Measurements from ENCODE around the gene PTPRK.
"Not testable (repeated sequence)": the region's sequence is repeated elsewhere in the genome, so short reads cannot be mapped to it uniquely, and the experiment has no call there.

PTPRK gene

GRCh38 chr6:127956260-127956888, 564.0 kb downstream of the PTPRK start:
- no peak for DNase-seq (ENCODE audit: low read depth)

- no peak for DNase-seq (ENCODE audit: low read depth)
Measured at GRCh38 chr6:127954082-127954481, 566.3 kb downstream of the PTPRK start.

- peak; percentile 60 for DNase-seq (ENCODE audit: low read depth)
Measured at GRCh38 chr6:127952831-127953230, 567.6 kb downstream of the PTPRK start.

- DNase-seq (ENCODE audit: low read depth) = no peak
Measured at GRCh38 chr6:127952176-127952575, 568.2 kb downstream of the PTPRK start.

GRCh38 chr6:127951172-127951917, 569.1 kb downstream of the PTPRK start:
- DNase-seq (ENCODE audit: low read depth) = no peak

- DNase-seq (ENCODE audit: low read depth) = no peak
Measured at GRCh38 chr6:127950566-127951145, 569.7 kb downstream of the PTPRK start.

GRCh38 chr6:127949251-127949650, 571.1 kb downstream of the PTPRK start:
- DNase-seq (ENCODE audit: low read depth) = no peak

GRCh38 chr6:127946388-127946787, 574.0 kb downstream of the PTPRK start:
- DNase-seq (ENCODE audit: low read depth) = no peak

GRCh38 chr6:127945434-127946097, 574.8 kb downstream of the PTPRK start:
- no peak for DNase-seq (ENCODE audit: low read depth)

GRCh38 chr6:127941228-127941627, 579.2 kb downstream of the PTPRK start:
- DNase-seq (ENCODE audit: low read depth) = no peak

- DNase-seq (ENCODE audit: low read depth) = no peak
Measured at GRCh38 chr6:127939442-127940066, 580.8 kb downstream of the PTPRK start.

GRCh38 chr6:127938701-127939100, 581.7 kb downstream of the PTPRK start:
- DNase-seq (ENCODE audit: low read depth) = peak; percentile 30

- DNase-seq (ENCODE audit: low read depth) = no peak
Measured at GRCh38 chr6:127937747-127938146, 582.7 kb downstream of the PTPRK start.

GRCh38 chr6:127937102-127937501, 583.3 kb downstream of the PTPRK start:
- no peak for DNase-seq (ENCODE audit: low read depth)

- no peak for DNase-seq (ENCODE audit: low read depth)
Measured at GRCh38 chr6:127934956-127935355, 585.4 kb downstream of the PTPRK start.

GRCh38 chr6:127933852-127934840, 586.3 kb downstream of the PTPRK start:
- DNase-seq (ENCODE audit: low read depth) = no peak

GRCh38 chr6:127933137-127933536, 587.3 kb downstream of the PTPRK start:
- DNase-seq (ENCODE audit: low read depth) = no peak

- no peak for DNase-seq (ENCODE audit: low read depth)
Measured at GRCh38 chr6:127932708-127933107, 587.7 kb downstream of the PTPRK start.

GRCh38 chr6:127926441-127926840, 594.0 kb downstream of the PTPRK start:
- not testable (repeated sequence) for DNase-seq (ENCODE audit: low read depth)

- DNase-seq (ENCODE audit: low read depth) = no peak
Measured at GRCh38 chr6:127924440-127924839, 596.0 kb downstream of the PTPRK start.

GRCh38 chr6:127924031-127924430, 596.4 kb downstream of the PTPRK start:
- DNase-seq (ENCODE audit: low read depth) = no peak

Data from GM04504 (cell line).